SK-N-MC (cell line): ENCODE measurements around the gene SLC6A4.

Experiments
- DNase-seq: peaks from one replicate; pipeline ENCODE4 v3.0.0-alpha.2; 2011; ENCODE audit warnings: low read depth, low spot score
- H3K27ac ChIP-seq: fragments of 200-600 bp; sonication (generic); 2 replicates; pipeline ENCODE4 v1.5.1; 2016; ENCODE audit warnings: mixed run types
- H3K36me3 ChIP-seq: fragments of 200-600 bp; sonication (generic); 2 replicates; pipeline ENCODE4 v1.6.1; 2017; ENCODE audit warnings: antibody characterized with exemption, low read length, mixed read lengths; ENCODE audit not compliant: insufficient read depth
- H3K4me3 ChIP-seq: fragments of 200-600 bp; sonication (generic); 2 replicates; pipeline ENCODE4 v1.5.1; 2016
- H3K9ac ChIP-seq: fragments of 200-600 bp; sonication (generic); 2 replicates; pipeline ENCODE4 v1.8.0; 2017; ENCODE audit warnings: mixed run types, mixed read lengths; ENCODE audit not compliant: insufficient read length
- H3K9me3 ChIP-seq: fragments of 200-600 bp; sonication (generic); 2 replicates; pipeline ENCODE4 v1.6.1; 2017; ENCODE audit warnings: low read depth, mild to moderate bottlenecking, antibody characterized with exemption, low read length, moderate library complexity, mixed read lengths
- EZH2 ChIP-seq: fragments of 200-600 bp; sonication (generic); IDR thresholded peaks from one replicate; pipeline ENCODE4 v1.6.1; 2017; ENCODE audit warnings: antibody characterized with exemption
- FOXP2 ChIP-seq: optimal IDR thresholded peaks from 2 replicates; pipeline ENCODE3; 2011; ENCODE audit warnings: mild to moderate bottlenecking, moderate library complexity; ENCODE audit not compliant: insufficient read depth; ENCODE audit errors: extremely low read length, control extremely low read depth
- POLR2AphosphoS5 ChIP-seq: IDR thresholded peaks from 2 replicates; pipeline ENCODE4 v1.6.1; 2012; ENCODE audit warnings: mild to moderate bottlenecking, low read depth, low read length, borderline replicate concordance

The SLC6A4 gene

DNA sequence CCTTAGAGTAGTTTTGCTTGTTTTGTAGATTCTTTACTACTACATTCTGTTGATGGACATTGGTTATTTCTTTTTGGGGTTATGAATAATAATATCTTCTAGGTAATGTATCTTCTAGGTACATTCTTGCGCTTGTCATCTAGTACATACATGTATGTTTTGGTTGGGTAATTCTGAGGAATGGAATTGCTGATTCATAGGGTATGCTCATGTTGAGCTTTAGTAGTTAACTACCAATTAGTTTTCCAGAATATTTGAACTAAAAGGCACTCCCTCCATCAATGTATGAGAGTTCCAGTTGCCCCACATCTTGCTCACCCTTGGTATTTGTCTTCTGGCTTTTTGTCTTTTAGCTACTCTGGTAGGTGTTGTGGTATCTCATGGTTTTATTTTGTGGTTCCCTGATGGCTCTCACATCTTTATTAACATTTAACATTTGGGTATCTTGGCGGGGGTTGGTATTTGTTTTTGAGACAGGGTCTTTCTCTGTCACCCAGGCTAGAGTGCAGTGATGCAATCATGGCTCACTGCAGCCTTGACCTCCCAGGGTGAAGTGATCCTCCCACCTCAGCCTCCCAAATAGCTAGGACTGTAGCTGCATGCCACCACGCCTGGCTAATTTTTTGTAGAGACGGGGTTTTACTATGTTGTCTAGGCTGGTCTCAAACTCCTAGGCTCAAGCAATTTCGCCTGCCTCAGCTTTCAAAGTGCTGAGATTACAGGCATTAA lies 47.1 kb downstream of the SLC6A4 start:
- DNase-seq, result no peak
- TF ChIP-seq EZH2, result no peak
- Histone ChIP-seq H3K36me3 (peaks cover 35% of the 10 kb centered on the region), H3K27ac (no peak overlapping the region), H3K9ac (no peak overlapping the region), H3K9me3 (no peaks in the 10 kb centered on the region), H3K4me3 (no peak overlapping the region)

DNA sequence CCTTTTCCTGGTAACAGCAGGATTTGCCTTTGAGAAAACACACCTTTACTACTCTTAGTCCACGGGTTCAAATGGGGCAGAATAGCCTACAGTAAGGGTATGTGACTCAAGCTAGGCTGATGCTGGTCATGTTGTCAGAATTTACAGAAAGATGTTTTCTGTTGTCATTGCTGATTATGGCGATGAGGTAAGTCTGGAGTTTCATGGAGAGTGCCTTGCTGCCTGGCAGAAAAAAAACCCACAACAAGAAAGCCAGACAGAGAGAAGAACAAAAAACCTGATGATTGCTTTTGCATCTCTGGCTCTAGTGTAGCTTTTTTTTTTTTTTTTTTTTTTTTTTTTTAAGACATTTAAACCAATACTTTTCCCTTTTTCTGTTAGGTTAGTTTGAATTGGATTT lies 47.9 kb downstream of the SLC6A4 start:
- DNase-seq, result no peak
- Histone ChIP-seq H3K27ac (no peak overlapping the region), H3K36me3 (peaks cover 40% of the 10 kb centered on the region), H3K4me3 (no peak overlapping the region), H3K9ac (no peak overlapping the region), H3K9me3 (no peaks in the 10 kb centered on the region)
- TF ChIP-seq EZH2, result no peak

DNA sequence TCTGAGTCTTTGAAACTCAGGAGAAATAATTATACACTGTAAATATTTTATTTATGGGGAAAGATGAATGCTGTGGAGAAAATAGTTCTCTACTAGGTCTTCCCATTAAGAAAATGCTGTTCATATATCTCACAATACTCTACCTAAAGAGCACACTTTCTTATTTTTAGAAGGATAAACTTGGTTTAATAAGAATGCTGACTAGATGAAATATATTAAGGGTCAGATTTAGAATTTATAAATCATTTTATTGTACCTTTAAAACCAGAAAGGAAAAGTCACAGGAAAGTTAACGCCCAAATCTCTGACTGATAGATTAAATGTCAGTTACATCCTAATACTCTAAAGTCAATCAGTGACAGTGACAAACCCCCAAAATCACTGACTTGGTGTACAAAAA lies 48.7 kb downstream of the SLC6A4 start:
- TF ChIP-seq FOXP2 (no peak), EZH2 (no peak), POLR2AphosphoS5 (no peak)

DNA sequence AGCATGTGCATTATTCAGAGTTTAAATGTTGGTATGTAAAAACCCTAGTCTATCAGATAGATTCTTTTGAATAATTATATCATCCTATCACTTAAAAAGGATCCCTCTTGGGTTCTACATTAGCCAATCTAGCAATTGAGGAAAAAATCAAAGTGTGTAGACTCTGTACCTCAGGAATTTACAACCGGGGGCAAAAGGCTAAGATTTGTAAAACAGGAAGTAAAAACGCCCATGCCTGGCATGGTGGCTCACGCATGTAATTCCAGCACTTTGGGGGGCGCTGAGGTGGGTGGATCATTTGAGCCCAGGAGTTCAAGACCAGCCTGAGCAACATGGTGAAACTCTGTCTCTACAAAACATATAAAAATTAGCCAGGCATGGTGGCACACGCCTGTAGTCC lies 58.6 kb downstream of the SLC6A4 start:
- H3K9ac ChIP-seq, result no peak overlapping the region
- H3K36me3 ChIP-seq, result peaks cover 75% of the 10 kb centered on the region
- H3K27ac ChIP-seq, result no peak overlapping the region
- H3K4me3 ChIP-seq, result no peak overlapping the region
- no peak for DNase-seq
- TF ChIP-seq FOXP2, result no peak
- no peak for TF ChIP-seq EZH2
- TF ChIP-seq POLR2AphosphoS5, result no peak
- H3K9me3 ChIP-seq, result no peaks in the 10 kb centered on the region

More for the DNA sequence above, 48.7 kb downstream of the SLC6A4 start:
- Histone ChIP-seq H3K36me3 (peaks cover 48% of the 10 kb centered on the region), H3K9ac (no peak overlapping the region), H3K4me3 (no peak overlapping the region), H3K9me3 (no peaks in the 10 kb centered on the region), H3K27ac (no peak overlapping the region)
- no peak for DNase-seq

DNA sequence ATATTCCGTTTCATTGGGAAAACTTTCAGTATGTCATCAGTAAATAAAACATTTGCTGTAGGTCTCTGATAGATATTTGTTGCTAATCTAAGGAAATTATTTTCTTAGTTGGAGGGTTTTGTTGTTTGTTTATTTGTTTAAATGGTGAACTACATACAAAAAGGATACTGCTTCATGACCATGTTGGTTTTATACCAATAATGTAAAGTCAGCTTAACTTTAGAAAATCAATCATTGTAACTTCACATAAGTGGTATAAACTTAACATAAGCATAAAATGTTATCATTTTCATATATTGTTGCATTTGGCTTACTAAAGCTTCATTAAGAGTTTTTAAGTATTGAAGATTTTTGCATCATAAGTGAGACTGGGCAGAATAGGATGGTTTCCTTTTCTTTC lies 60.9 kb downstream of the SLC6A4 start:
- Histone ChIP-seq H3K27ac (no peak overlapping the region), H3K36me3 (peaks cover 59% of the 10 kb centered on the region), H3K9ac (no peak overlapping the region), H3K9me3 (no peaks in the 10 kb centered on the region), H3K4me3 (no peak overlapping the region)
- TF ChIP-seq EZH2, result no peak
- TF ChIP-seq FOXP2, result no peak
- TF ChIP-seq POLR2AphosphoS5, result no peak
- no peak for DNase-seq

DNA sequence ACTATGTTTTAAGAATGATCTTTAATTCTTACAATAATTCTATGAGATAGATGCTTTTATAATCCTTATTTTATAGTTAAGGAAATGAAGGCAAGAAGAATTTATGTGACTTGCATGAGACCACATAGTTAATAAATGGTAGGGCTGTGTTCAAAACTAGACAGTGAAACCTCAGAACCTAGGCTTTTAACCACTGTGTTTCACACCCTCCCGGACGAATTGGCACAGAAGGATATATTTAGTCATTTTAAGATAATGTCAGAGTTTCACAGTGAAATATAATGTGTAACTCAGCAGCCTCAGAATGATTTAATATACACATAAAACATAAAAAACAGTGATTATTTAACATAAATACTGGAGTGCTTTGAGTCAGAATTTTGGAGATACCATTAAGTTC lies 61.8 kb downstream of the SLC6A4 start:
- Histone ChIP-seq H3K9ac (no peak overlapping the region), H3K9me3 (no peaks in the 10 kb centered on the region), H3K27ac (no peak overlapping the region), H3K36me3 (peaks cover 52% of the 10 kb centered on the region), H3K4me3 (no peak overlapping the region)
- no peak for DNase-seq
- no peak for TF ChIP-seq POLR2AphosphoS5
- no peak for TF ChIP-seq EZH2
- no peak for TF ChIP-seq FOXP2

DNA sequence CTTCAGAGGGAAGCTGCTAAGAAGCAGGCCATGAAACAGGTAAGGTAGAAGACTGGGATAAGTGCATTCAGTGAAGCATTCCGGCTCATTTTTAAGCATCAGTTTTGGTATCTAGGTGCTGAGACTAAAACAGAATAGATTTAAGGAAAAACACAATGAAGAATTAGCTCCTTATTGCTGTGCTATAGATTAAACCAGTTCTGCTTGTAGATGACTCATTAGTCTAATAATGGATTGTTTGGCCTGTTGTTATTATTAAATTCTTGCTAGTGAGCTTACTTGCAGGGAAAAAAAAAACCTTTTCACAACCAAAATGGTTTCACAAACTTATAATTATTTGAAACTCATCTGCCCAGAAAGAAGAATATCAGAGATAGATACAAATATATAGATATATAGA lies 62.9 kb downstream of the SLC6A4 start:
- no peak overlapping the region for H3K4me3 ChIP-seq
- DNase-seq, result no peak
- H3K27ac ChIP-seq, result no peak overlapping the region
- no peak for TF ChIP-seq EZH2
- TF ChIP-seq POLR2AphosphoS5, result no peak
- TF ChIP-seq FOXP2, result no peak
- no peak overlapping the region for H3K9ac ChIP-seq
- H3K36me3 ChIP-seq, result peaks cover 46% of the 10 kb centered on the region
- no peaks in the 10 kb centered on the region for H3K9me3 ChIP-seq

DNA sequence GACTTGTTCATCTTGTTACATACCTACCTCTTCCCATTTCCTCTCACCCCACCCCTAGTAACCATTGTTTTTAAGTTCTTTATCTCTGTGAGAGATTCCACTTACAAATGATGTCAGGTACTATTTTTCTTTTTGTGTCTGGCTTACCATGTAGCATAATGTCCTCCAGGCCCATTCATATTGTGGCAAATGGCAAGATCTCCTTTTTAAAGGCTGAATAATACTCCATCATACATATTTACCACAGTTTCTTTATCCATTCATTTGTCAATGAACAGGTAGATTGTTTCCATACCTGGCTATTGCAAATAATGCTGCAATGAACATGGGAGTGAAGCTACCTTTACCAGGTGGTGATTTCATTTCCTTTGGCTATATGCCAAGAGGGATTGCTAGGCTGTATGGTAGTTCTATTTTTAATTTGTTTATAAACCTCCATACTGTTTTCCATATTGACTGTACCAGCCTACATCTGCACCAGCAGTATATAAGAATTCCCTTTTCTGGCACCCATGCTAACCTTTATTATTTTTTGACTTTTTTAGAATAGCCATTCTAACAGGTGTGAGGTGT lies 65.0 kb downstream of the SLC6A4 start:
- no peak overlapping the region for H3K9ac ChIP-seq
- peaks cover 43% of the 10 kb centered on the region for H3K36me3 ChIP-seq
- DNase-seq, result no peak
- H3K4me3 ChIP-seq, result no peak overlapping the region
- TF ChIP-seq POLR2AphosphoS5 (no peak), EZH2 (no peak), FOXP2 (no peak)
- no peaks in the 10 kb centered on the region for H3K9me3 ChIP-seq
- H3K27ac ChIP-seq, result no peak overlapping the region

DNA sequence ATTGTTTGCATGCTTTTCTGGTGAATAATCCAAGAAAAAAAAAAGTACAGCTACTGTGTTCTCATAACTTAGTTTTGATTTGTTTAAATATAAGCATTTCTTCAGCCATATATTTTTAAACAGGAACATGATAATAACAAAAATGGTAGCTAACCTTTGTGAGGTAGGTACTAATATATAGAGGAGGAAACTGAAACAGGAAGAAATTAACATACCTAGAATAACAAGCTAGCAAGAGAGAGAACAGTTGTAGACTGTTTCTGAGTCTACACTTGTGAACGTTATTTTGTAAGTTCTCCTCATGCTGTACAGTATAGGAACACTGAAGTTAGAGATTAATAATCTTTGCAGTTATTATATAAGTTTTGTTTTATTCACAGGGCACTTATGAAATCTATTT lies 69.5 kb downstream of the SLC6A4 start:
- Histone ChIP-seq H3K9me3 (no peaks in the 10 kb centered on the region), H3K4me3 (no peak overlapping the region), H3K27ac (peak overlapping the region; percentile 35; the same call in 1 of the 2 replicates), H3K9ac (no peak overlapping the region), H3K36me3 (peaks cover 26% of the 10 kb centered on the region)
- no peak for DNase-seq
- TF ChIP-seq POLR2AphosphoS5 (no peak), EZH2 (no peak), FOXP2 (no peak)
